Naive thymus-derived CD4-positive, alpha-beta T cell (primary cell): ENCODE measurements around the gene RALBP1. TPM values are rescaled to one million over a fixed set of nuclear protein-coding genes. Genes with fewer than 3 reads are reported as not detected.
A peak's percentile ranks its signal among the peaks of the same experiment; 100 is the strongest.

Experiments used
- ATAC-seq: fragments of 150-1000 bp; cut with Tn5 transposase; 2 replicates; pipeline ENCODE4 v1.10.0; 2021; ENCODE audit warnings: mild to moderate bottlenecking, moderate library complexity
- CTCF ChIA-PET: fragments of 350-600 bp; sonication (Branson Sonifier 250); formaldehyde crosslinking; loops from one replicate; lab custom pipeline; 2021; ENCODE audit warnings: antibody characterized with exemption; lab: Charles Lee
- POLR2A ChIA-PET: fragments of 350-600 bp; sonication (Branson Sonifier 250); formaldehyde crosslinking; loops from one replicate; lab custom pipeline; 2021; ENCODE audit warnings: antibody characterized with exemption, inconsistent platforms; lab: Charles Lee
- DNase-seq, 9 donors: peaks; one replicate each; pipeline versions ENCODE4 v3.0.0 to v3.0.0-alpha.2; 2020 to 2022; ENCODE audit warnings: mixed read lengths in 1 of 9
- H3K27ac ChIP-seq: one replicate; pipeline ENCODE4 v1.7.0; 2013; ENCODE audit warnings: mild to moderate bottlenecking, low read depth, low read length, moderate library complexity
- H3K27me3 ChIP-seq, 2 donors: one replicate each; pipeline ENCODE4 v1.7.0; 2013; ENCODE audit warnings: low read length in 2 of 2, mild to moderate bottlenecking in 2 of 2, moderate library complexity in 2 of 2; ENCODE audit not compliant: control insufficient read depth in 2 of 2, insufficient read depth in 2 of 2
- H3K36me3 ChIP-seq, 3 experiments: 1 replicate in 2 of 3; 2 replicates in 1 of 3; pipeline ENCODE4 v1.7.0; 2013; ENCODE audit warnings: low read length in 3 of 3, mild to moderate bottlenecking in 3 of 3, moderate library complexity in 1 of 3; ENCODE audit not compliant: insufficient read depth in 3 of 3, control insufficient read depth in 2 of 3
- H3K4me1 ChIP-seq, 2 donors: one replicate each; pipeline ENCODE4 v1.7.0; 2013; ENCODE audit warnings: low read length in 2 of 2, mild to moderate bottlenecking in 2 of 2, moderate library complexity in 1 of 2; ENCODE audit not compliant: control insufficient read depth in 2 of 2, insufficient read depth in 2 of 2
- H3K4me3 ChIP-seq: 2 replicates; pipeline ENCODE4 v1.7.0; 2013; ENCODE audit warnings: mild to moderate bottlenecking, low read length
- H3K9me3 ChIP-seq, 3 experiments: 1 replicate in 2 of 3; 2 replicates in 1 of 3; pipeline ENCODE4 v1.7.0; 2013; ENCODE audit warnings: low read length in 3 of 3; ENCODE audit not compliant: control insufficient read depth in 2 of 3
- H3K27ac Mint-ChIP-seq, 9 donors: one replicate each; pipeline ENCODE4 v1.8.0; 2020 to 2022; ENCODE audit warnings: mixed read lengths in 9 of 9, mild to moderate bottlenecking in 8 of 9, moderate library complexity in 5 of 9, inconsistent platforms in 2 of 9
- H3K27me3 Mint-ChIP-seq, 5 donors: one replicate each; pipeline ENCODE4 v1.8.0; 2021 to 2022; ENCODE audit warnings: mixed read lengths in 5 of 5, mild to moderate bottlenecking in 1 of 5
- H3K36me3 Mint-ChIP-seq, 5 donors: one replicate each; pipeline ENCODE4 v1.8.0; 2020 to 2022; ENCODE audit warnings: mixed read lengths in 5 of 5, mild to moderate bottlenecking in 3 of 5, inconsistent platforms in 1 of 5
- H3K4me1 Mint-ChIP-seq, 7 donors: one replicate each; pipeline ENCODE4 v1.8.0; 2020 to 2022; ENCODE audit warnings: mixed read lengths in 7 of 7, mild to moderate bottlenecking in 3 of 7, inconsistent platforms in 1 of 7
- H3K4me3 Mint-ChIP-seq, 10 donors: one replicate each; pipeline ENCODE4 v1.8.0; 2020 to 2022; ENCODE audit warnings: mild to moderate bottlenecking in 10 of 10, mixed read lengths in 10 of 10, moderate library complexity in 6 of 10, inconsistent platforms in 2 of 10
- H3K9me3 Mint-ChIP-seq, 11 donors: one replicate each; pipeline ENCODE4 v1.8.0; 2020 to 2022; ENCODE audit warnings: mixed read lengths in 11 of 11, mild to moderate bottlenecking in 4 of 11, inconsistent platforms in 1 of 11, moderate library complexity in 1 of 11
- intact Hi-C, 2 donors: fragments of 100-400 bp; cut with micrococcal nuclease; formaldehyde crosslinking; loops; one replicate each; pipeline ENCODE4 v1.15.1; 2023
- polyA plus RNA-seq, 2 donors: library from polyadenylated mRNA; unstranded; fragments of 300-500 nt; fragmentation: Illumina TruSeq; gene quantifications; one replicate each; pipeline ENCODE4 v1.2.3, GENCODE V29; 2021
- total RNA-seq, 6 experiments: library from RNA in 5 of 6; stranded (reverse) in 5 of 6; gene quantifications; 1 replicate in 5 of 6; 2 replicates in 1 of 6; pipeline ENCODE4 v1.2.3 and lab custom pipeline; 2021 to 2026

Gene RALBP1
- total and polyA plus RNA-seq, 7 experiments from 2014 or later = 20.3 to 47.8 (median 40.0) TPM

DNA sequence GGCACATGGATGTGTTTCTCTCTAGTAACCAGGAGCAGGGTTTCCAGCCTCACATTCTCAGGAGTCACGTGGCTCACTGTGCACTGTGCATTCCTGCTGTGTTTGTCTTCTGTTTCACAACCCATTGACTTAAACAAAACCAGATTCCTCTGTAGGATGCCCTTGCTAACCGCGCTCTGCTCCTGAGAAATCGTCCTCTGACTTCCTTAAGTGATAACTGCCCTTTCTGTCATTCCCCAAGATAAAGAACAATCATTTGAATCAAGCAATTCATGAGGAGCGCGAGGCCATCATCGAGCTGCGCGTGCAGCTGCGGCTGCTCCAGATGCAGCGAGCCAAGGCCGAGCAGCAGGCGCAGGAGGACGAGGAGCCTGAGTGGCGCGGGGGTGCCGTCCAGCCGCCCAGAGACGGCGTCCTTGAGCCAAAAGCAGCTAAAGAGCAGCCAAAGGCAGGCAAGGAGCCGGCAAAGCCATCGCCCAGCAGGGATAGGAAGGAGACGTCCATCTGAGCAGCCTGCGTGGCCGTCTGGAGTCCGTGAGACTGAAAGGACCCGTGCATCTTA, 60.2 kb downstream of the RALBP1 start:
- DNase-seq = no peak
- H3K4me3 Mint-ChIP-seq = no peak overlapping the region
- peaks cover 0 to under 1% (median 0%) of the 10 kb centered on the region in 11 donors for H3K9me3 Mint-ChIP-seq

DNA sequence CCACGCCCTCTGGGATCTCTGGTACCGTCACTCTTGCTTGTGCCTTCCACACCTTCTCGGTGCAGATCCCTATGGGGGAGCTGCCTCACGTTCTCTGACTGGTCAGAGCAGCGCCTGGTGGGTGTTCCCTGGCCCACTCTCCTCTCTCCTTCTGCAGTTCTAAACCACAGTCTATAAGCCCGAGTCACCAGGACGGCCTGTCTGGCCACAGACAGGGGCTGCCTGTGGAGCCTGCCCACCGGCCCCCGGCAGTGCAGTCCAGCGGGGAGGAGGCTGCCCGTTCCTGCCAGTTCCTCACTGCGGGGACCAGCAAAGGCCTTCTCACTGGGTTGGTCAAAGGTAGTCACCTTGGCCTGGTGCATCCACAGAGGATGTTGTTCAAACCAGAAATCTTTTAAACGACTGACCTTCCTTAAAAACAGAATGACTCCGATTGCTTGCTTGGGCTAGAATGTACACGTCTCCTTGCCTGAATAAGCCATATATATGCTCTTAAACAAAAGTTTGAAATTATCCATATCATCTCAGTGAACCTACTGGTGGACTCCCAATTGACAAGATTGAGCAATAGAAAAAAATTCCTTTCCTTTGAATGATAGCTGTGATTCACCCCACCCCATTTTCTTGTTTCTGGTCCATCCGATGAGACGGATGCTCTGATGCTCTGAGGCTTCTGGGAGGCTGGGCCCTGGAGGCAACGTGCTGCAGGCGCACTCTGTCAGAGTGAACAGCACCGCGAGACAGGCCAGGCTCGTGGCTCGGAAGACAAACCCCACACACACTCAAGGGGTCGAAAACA, 61.2 kb downstream of the RALBP1 start:
- intact Hi-C loops = no loop called here
- Mint-ChIP-seq H3K4me1 (no peaks in the 10 kb centered on the region), H3K27ac (no peak overlapping the region), H3K36me3 (peaks cover 4 to 56% (median 21%) of the 10 kb centered on the region in 5 donors), H3K27me3 (no peaks in the 10 kb centered on the region), H3K4me3 (no peak overlapping the region), H3K9me3 (peaks cover 0 to 1% (median 0%) of the 10 kb centered on the region in 11 donors)
- H3K27me3 ChIP-seq = no peaks in the 10 kb centered on the region
- DNase-seq = no peak
- no peak overlapping the region for H3K27ac ChIP-seq
- CTCF ChIA-PET = no interaction called here
- POLR2A ChIA-PET = no interaction called here
- no peak for ATAC-seq
- H3K4me3 ChIP-seq = no peak overlapping the region
- no peaks in the 10 kb centered on the region for H3K9me3 ChIP-seq
- no peaks in the 10 kb centered on the region for H3K4me1 ChIP-seq
- peaks cover 7 to 64% (median 10%) of the 10 kb centered on the region in 3 experiments for H3K36me3 ChIP-seq

More for the DNA sequence above, 60.2 kb downstream of the RALBP1 start:
- peaks cover 8 to 64% (median 22%) of the 10 kb centered on the region in 5 donors for H3K36me3 Mint-ChIP-seq
- ChIA-PET CTCF (no interaction called here), POLR2A (no interaction called here)
- Histone ChIP-seq H3K4me1 (no peaks in the 10 kb centered on the region), H3K27me3 (no peaks in the 10 kb centered on the region), H3K4me3 (no peak overlapping the region), H3K36me3 (peaks cover 7 to 73% (median 10%) of the 10 kb centered on the region in 3 experiments), H3K9me3 (no peaks in the 10 kb centered on the region), H3K27ac (no peak overlapping the region)
- ATAC-seq = no peak
- no peak overlapping the region for H3K27ac Mint-ChIP-seq
- H3K4me1 Mint-ChIP-seq = peaks cover 0 to 2% (median 0%) of the 10 kb centered on the region in 7 donors
- H3K27me3 Mint-ChIP-seq = no peaks in the 10 kb centered on the region
- intact Hi-C loops = no loop called here

DNA sequence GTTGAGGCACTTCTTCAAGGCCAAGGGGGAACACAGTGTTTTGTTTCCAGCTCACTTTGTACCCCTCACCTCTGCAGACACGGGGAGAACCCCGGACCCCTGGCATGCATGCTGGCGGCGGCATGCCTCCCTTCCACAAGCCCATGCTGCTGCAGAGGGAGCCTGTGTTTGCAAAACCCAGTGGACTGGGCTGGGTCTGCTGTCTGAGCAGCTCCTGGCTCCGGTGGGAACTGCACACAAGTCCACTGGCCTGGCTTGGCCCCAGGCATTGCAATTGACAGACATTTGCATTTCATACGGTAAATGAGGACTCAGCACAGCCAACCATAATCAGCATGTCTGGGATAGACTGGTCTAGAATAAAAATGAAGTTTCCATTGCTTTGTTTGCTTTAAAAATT, 62.4 kb downstream of the RALBP1 start:
- Histone ChIP-seq H3K36me3 (peaks cover 7 to 56% (median 10%) of the 10 kb centered on the region in 3 experiments), H3K9me3 (no peaks in the 10 kb centered on the region), H3K4me1 (no peaks in the 10 kb centered on the region), H3K4me3 (no peak overlapping the region), H3K27ac (no peak overlapping the region), H3K27me3 (no peaks in the 10 kb centered on the region)
- intact Hi-C loops = no loop called here
- H3K9me3 Mint-ChIP-seq = peaks cover 0 to 1% (median 0%) of the 10 kb centered on the region in 11 donors
- POLR2A ChIA-PET = no interaction called here
- DNase-seq = no peak
- no peak overlapping the region for H3K27ac Mint-ChIP-seq
- no peak overlapping the region for H3K4me3 Mint-ChIP-seq
- H3K4me1 Mint-ChIP-seq = no peaks in the 10 kb centered on the region
- H3K36me3 Mint-ChIP-seq = peaks cover 4 to 51% (median 21%) of the 10 kb centered on the region in 5 donors
- no peaks in the 10 kb centered on the region for H3K27me3 Mint-ChIP-seq
- CTCF ChIA-PET = interaction anchor here (0.6 to 1.1 kb wide), 2 partner anchors 950 to 985 kb away, joined by 3 to 4 read pairs; no protein-coding TSS in a partner anchor
- no peak for ATAC-seq

DNA sequence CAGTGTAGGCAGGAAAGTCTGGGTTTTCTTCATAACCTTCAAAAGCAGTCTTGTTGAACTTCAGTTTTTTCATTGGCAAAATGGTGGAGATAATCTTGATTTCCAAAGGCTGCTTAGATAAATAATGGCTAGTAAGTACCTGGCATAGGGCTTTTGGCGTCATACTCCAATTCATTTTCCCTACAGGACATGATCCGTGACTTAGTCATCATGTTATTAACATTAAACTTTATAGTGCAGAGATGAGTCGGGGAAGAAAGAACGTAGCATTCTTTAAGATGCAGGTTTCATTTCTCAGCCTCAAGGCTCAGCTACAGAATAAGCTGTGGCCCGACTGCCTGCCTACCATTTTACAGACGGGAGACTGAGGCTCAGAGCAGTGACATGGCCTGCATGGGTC, 64.0 kb downstream of the RALBP1 start:
- H3K27ac ChIP-seq = no peak overlapping the region
- no peaks in the 10 kb centered on the region for H3K27me3 ChIP-seq
- peaks cover 0 to 40% (median 1%) of the 10 kb centered on the region in 3 experiments for H3K36me3 ChIP-seq
- DNase-seq (no peak), ATAC-seq (no peak)
- Mint-ChIP-seq H3K27me3 (no peaks in the 10 kb centered on the region), H3K36me3 (peaks cover 2 to 36% (median 15%) of the 10 kb centered on the region in 5 donors), H3K4me1 (peaks cover 0 to 5% (median 0%) of the 10 kb centered on the region in 7 donors), H3K9me3 (peaks cover 0 to 1% (median 0%) of the 10 kb centered on the region in 11 donors), H3K27ac (peak overlapping the region in 1 of 9 donors; percentile 49), H3K4me3 (no peak overlapping the region)
- H3K9me3 ChIP-seq = no peaks in the 10 kb centered on the region
- intact Hi-C loops = no loop called here
- POLR2A ChIA-PET = no interaction called here
- no peak overlapping the region for H3K4me3 ChIP-seq
- H3K4me1 ChIP-seq = no peaks in the 10 kb centered on the region
- CTCF ChIA-PET = no interaction called here

DNA sequence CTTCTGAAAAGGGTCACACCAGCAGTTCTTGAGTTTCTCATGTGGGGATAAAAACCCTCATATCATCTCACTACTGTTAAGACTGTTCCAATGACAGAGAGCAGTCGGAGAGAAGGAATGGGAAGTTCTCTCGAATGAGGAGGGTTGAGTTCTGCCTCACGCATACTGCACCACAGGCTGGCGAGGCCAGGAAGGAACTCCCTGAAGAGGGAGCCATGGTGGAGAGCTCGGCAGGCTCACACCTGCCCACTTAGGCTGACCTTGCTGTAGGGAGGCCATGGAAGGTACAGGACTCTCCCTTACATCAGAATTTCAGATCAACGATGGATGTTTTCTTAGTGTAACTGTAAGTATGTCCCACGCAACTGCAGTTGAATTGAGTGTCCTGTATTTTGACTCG, 64.6 kb downstream of the RALBP1 start:
- H3K27me3 ChIP-seq = no peaks in the 10 kb centered on the region
- H3K4me3 Mint-ChIP-seq = no peak overlapping the region
- no peak overlapping the region for H3K27ac ChIP-seq
- no peak for ATAC-seq
- no peak overlapping the region for H3K27ac Mint-ChIP-seq
- H3K4me3 ChIP-seq = no peak overlapping the region
- intact Hi-C loops = no loop called here
- peaks cover 0 to 33% (median 0%) of the 10 kb centered on the region in 3 experiments for H3K36me3 ChIP-seq
- ChIA-PET POLR2A (no interaction called here), CTCF (no interaction called here)
- H3K9me3 ChIP-seq = no peaks in the 10 kb centered on the region
- H3K27me3 Mint-ChIP-seq = no peaks in the 10 kb centered on the region
- H3K36me3 Mint-ChIP-seq = peaks cover 2 to 33% (median 15%) of the 10 kb centered on the region in 5 donors
- no peak for DNase-seq
- no peaks in the 10 kb centered on the region for H3K4me1 ChIP-seq
- peaks cover 0 to 1% (median 0%) of the 10 kb centered on the region in 11 donors for H3K9me3 Mint-ChIP-seq
- H3K4me1 Mint-ChIP-seq = peaks cover 0 to 5% (median 0%) of the 10 kb centered on the region in 7 donors

DNA sequence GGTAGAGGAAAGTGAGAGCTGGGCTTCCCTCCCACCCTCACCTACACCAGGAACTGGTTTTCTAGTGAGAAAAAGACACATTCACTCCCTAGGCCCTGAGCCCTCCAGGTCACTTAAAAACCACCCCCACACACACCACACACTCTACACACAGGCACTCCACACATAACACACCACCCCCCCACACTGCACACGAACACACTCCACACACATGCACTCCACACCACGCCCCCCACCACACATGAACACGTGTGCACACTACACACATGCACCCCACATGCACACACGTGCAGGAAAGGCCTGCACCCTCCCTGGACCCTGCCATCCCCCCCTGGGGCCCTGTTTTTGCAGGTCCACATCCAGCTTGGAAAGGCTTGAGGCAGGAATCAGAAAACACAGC, 67.6 kb downstream of the RALBP1 start:
- H3K27me3 Mint-ChIP-seq = no peaks in the 10 kb centered on the region
- Histone ChIP-seq H3K9me3 (no peaks in the 10 kb centered on the region), H3K36me3 (peaks cover 0 to 31% (median 12%) of the 10 kb centered on the region in 3 experiments), H3K27me3 (no peaks in the 10 kb centered on the region), H3K27ac (no peak overlapping the region), H3K4me3 (no peak overlapping the region), H3K4me1 (no peaks in the 10 kb centered on the region)
- intact Hi-C loops = no loop called here
- ChIA-PET CTCF (no interaction called here), POLR2A (no interaction called here)
- peak overlapping the region in 2 of 9 donors; percentile 61 for H3K27ac Mint-ChIP-seq
- H3K4me1 Mint-ChIP-seq = peaks cover 0 to 5% (median 0%) of the 10 kb centered on the region in 7 donors
- no peak overlapping the region for H3K4me3 Mint-ChIP-seq
- peaks cover 0 to 35% (median 5%) of the 10 kb centered on the region in 5 donors for H3K36me3 Mint-ChIP-seq
- no peak for ATAC-seq
- DNase-seq = no peak
- H3K9me3 Mint-ChIP-seq = peaks cover 0 to 1% (median 0%) of the 10 kb centered on the region in 11 donors
